GM12872 (cell line): Measurements from ENCODE around the gene CACNA2D4.

Experiments
- CTCF ChIP-seq: IDR thresholded peaks from 3 replicates; pipeline ENCODE4 v1.5.1; 2011; ENCODE audit warnings: low read depth, mild to moderate bottlenecking, low read length, moderate library complexity; ENCODE audit not compliant: insufficient read depth

CACNA2D4 gene

GRCh38 chr12:1948883-1949282 lies 30.4 kb upstream of the CACNA2D4 start:
- no peak for TF ChIP-seq CTCF

- no peak for TF ChIP-seq CTCF
Measured at GRCh38 chr12:1947081-1947480, 28.6 kb upstream of the CACNA2D4 start.

GRCh38 chr12:1946296-1946695 lies 27.8 kb upstream of the CACNA2D4 start:
- no peak for TF ChIP-seq CTCF

GRCh38 chr12:1939801-1940607 lies 21.6 kb upstream of the CACNA2D4 start:
- peak; percentile 87 for TF ChIP-seq CTCF

- no peak for TF ChIP-seq CTCF
Measured at GRCh38 chr12:1939331-1939730, 20.9 kb upstream of the CACNA2D4 start.

GRCh38 chr12:1937481-1938224 lies 19.2 kb upstream of the CACNA2D4 start:
- no peak for TF ChIP-seq CTCF

- TF ChIP-seq CTCF, result no peak
Measured at GRCh38 chr12:1936406-1937320, 18.2 kb upstream of the CACNA2D4 start.
